ENCODE measurements around the gene KRT8.

GRCh38 chr12:52847335-52848102 is 57.4 kb downstream of the KRT8 start:
- TF ChIP-seq CTCF (IDR thresholded peaks at IDR 0.05; ENCODE audit: insufficient read depth, low read depth, low read length) (no peak), EZH2 (IDR thresholded peaks at IDR 0.05; ENCODE audit: insufficient read depth, low read length) (no peak)
